GM19099 (cell line): ENCODE results near the gene PRDM12.

Experiments used
- POLR2A ChIP-seq: IDR thresholded peaks from 3 replicates; pipeline ENCODE4 v1.6.1; 2011; ENCODE audit warnings: low read depth; ENCODE audit not compliant: insufficient read length; ENCODE audit errors: extremely low read depth

PRDM12 gene

DNA sequence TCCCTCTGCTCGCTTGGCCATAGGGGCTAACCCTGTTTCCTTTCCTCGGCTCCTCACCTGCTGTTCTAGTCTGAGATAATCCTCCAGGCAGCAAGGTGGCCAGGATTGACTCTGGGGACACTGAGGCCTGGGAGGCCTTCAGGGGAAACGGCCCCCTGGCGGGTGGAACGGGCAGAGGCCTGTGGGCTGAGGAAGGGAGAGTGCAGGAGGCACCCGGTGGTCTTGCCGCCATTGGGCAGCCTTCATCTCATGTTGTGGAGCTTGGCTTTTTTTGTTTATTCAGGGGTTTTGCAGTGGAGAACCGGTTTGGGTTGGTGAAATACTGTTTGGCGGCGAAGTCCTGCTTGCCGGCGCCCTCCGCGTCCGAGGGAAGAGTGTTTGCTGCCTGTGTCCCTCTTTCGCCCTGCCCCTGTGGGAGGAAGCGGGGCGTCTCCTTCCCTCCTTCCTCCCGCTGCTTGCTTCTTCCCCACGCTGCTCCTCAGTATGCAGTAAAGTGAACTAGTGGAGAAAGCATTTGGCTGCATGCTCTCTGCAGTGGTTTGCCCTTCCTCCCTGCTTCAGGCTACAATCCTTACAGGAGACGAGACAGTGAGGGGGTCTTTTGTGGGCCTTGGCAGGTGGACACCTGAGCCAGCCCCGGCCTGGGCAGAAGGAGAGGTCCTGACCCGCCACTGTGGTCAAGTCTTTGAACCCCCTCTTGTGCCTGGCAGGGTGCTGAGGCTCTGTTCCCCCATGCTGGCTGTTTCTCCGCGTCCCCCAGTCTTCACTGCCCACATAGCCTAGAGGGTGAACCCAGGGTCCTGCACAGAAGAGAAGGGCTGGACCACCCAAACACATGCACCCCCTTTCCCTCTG lies 30.8 kb upstream of the PRDM12 start:
- no peak for TF ChIP-seq POLR2A

GRCh38 chr9:130634191-130634768 lies 30.1 kb upstream of the PRDM12 start:
- no peak for TF ChIP-seq POLR2A

DNA sequence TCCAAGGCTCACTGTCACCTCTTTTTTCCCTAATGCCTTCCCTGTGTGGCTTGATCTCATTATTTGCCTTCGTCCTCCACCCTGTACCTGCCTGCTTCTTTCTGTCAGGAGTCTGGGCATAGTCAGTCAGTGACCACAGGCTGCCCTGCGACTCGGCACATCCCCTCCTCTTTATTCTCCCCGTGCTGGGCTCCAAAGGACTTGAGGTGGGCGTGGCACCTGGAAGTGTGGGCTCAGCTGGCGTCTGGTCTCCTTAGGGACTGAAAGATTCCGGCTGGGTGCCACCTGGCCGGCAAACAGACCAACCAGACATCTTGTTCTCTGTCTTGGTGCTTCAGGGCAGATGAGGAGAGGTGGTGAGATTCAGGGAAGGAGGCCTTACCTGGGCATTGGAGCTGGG lies 29.6 kb upstream of the PRDM12 start:
- no peak for TF ChIP-seq POLR2A

- TF ChIP-seq POLR2A: no peak
These were observed 29.1 kb upstream of the PRDM12 start for GRCh38 chr9:130635306-130635705.

GRCh38 chr9:130635721-130636647 lies 28.4 kb upstream of the PRDM12 start:
- no peak for TF ChIP-seq POLR2A

DNA sequence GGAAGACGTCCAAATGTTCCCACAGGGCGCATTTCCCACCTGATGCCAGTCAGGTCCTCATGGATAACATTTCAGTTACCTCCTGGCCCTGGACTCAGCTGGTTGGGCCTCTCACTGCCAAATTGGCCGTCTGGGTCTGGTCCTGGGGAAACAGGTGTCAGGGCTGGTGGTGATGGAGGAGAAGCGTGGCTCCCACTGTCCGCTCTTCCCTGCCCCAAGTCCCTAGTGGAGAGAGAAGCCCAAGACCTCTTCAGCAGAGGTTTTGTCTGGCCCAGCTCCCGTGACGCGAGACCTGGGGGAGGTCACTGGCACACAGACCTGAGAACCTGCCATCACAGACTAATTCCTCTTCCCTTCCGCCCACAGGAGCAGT lies 27.8 kb upstream of the PRDM12 start:
- no peak for TF ChIP-seq POLR2A

DNA sequence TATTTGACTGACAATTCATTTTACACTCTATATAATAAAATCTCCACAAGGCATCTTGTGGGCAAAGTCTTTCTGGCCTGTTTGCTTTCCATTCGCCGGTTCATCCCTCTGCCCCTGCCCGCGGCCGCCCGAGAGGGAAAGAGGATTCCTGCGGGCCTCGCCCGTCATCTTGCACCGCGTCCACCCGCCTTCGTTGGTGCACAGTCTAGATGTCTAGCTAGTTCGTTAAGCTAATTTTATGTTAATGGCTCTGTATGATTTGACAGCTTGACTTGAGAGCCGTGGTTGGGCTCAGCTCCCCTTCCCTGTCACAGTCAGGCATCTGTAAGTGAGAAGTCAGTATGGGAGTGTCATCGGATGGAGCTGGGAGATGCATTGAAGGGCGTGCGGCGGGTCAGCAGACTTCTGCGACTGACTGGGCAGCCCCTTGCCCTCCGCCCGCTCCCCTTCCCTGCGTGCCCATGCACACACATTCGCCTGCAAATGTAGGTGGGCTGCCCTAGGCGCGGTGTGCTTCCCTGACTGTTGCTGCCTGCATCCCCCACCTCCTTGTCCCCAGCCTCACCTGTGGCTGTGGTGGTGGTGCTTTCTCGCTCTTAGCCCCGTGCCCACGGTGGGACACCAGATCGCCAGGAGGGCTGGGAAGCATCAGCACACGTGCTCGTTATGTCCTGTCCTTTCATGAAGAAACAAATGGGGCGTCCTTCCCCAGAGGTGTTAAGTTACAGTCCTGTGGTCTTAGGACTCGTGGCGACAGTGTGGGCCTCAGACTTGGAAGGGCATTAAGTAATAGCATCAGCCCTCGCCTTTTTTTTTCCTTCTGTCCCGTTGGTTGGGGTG lies 25.9 kb upstream of the PRDM12 start:
- TF ChIP-seq POLR2A: no peak

DNA sequence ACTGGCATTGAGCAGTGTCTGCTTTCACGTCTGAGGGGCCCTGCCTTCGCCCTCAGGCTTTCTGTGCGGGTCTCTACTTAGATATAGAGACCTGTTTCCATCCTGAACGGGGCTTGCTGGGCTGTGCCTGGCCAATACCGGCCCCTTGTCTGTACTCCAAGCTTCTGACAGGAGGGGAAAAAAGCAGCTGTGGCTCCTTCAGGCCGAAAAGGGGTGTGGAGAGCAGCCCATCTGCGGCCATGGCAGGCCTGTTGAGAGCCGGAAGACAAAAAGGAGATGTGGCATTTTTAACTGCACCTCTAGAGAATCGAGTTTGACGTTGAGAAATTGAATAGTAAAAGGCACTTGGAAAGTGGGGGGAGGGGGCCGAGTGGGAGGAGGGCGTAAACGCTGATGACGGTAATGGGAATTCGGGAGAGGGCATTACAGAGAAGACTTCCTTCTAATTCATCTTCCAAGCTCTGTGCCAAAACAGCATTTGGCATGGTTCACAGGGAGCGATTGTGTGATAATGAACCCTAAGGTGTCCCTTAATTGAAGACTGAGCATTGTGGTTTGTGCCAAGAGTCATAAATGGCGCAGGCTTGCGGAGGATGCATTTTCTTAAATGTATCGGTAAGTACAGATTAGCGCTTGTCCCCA lies 25.1 kb upstream of the PRDM12 start:
- TF ChIP-seq POLR2A: no peak

DNA sequence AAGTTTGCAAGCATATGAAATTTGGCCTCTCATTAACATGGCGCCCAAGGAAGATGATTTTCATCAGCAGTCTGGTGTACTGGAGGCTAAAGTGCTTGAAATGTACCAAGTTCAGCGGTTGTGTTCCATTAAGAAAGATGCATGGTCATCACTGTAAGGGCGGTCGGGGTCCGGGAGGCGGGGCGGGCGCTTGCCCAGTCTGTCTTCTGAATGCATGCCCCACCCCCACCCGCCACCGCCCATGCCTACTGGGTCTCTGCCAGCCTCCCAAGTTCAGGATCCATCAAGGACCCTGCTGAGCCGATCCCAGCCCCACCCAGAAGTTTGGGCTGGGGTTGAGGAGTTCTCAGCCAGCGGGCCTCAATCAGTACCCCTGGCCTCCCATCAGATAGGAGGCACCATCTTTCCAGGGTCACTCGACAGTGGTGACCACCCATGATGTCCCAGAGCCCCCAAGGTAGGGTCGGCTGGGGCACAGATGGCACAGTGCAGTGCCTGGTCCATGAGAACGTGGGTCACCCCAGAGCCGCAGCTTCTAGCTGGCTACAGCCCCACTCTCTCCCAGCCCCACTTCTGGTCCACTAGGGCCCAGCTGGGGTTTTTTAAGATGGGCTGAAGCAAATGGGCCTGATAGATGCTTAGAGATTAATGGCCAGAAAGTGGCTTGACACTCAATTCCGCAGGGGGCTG lies 24.4 kb upstream of the PRDM12 start:
- no peak for TF ChIP-seq POLR2A

GRCh38 chr9:130640681-130641080 lies 23.7 kb upstream of the PRDM12 start:
- TF ChIP-seq POLR2A: no peak

GRCh38 chr9:130642926-130643325 lies 21.5 kb upstream of the PRDM12 start:
- no peak for TF ChIP-seq POLR2A

GRCh38 chr9:130651221-130651620 lies 13.2 kb upstream of the PRDM12 start:
- TF ChIP-seq POLR2A: no peak

DNA sequence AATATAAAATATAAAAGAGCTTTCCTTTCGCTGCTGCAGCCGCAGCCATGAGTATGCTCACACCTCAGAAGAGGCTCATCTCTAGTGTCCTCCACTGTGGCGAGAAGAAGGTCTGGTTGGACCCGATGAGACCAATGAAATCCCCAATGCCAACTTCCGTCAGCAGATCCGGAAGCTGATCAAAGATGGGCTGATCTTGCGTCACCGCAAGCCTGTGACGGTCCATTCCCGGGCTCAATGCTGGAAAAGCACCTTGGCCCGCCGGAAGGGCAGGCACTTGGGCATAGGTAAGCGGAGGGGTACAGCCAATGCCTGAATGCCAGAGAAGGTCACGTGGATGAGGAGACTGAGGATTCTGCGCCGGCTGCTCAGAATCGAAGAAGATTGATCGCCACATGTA lies 12.6 kb upstream of the PRDM12 start:
- TF ChIP-seq POLR2A: no peak

DNA sequence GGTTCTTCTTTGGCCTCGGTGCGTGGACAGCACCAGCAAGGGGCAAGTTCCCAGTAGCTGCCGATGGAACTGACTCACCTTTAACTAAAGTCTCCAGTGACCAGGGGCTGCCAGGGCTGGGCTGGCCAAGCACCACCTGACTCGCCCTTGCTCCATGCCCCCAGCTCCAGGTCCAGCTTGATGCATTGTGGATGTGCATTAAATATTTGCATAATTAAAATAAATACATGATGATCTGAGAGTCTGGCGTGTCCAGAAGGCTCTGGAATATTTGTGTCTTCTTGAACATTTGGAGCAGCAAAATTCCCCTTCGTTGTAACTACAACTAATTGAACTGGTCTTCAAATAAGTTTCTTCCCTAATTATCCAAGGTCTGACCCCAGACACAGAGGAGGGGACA lies 9.5 kb upstream of the PRDM12 start:
- no peak for TF ChIP-seq POLR2A
